Fibroblast of the aortic adventitia (primary cell): ENCODE results near the gene PIP5K1B. TPM values are rescaled to one million over a fixed set of nuclear protein-coding genes. Genes with fewer than 3 reads are reported as not detected.

ENCODE experiments used
- DNase-seq: peaks from one replicate; pipeline ENCODE4 v3.0.0-alpha.2; 2010; ENCODE audit warnings: low read depth
- H3K4me3 ChIP-seq: 2 replicates; pipeline ENCODE4 v1.5.1; 2011; ENCODE audit warnings: low read depth, mild to moderate bottlenecking, control low read depth, low read length, moderate library complexity
- CTCF ChIP-seq: IDR thresholded peaks from 2 replicates; pipeline ENCODE4 v1.5.1; 2011; ENCODE audit warnings: mild to moderate bottlenecking, low read length, control low read depth, inconsistent platforms; ENCODE audit not compliant: insufficient read depth
- total RNA-seq: library from RNA; depleted of rRNA; stranded (reverse); fragments of >200 nt; gene quantifications from 2 replicates; pipeline ENCODE4 v1.2.3, GENCODE V29; 2012; ENCODE audit warnings: low replicate concordance

Gene PIP5K1B
- total RNA-seq, 1 donor: not detected

- no peak for DNase-seq
- H3K4me3 ChIP-seq: no peak overlapping the region
- no peak for TF ChIP-seq CTCF
These were observed 165.0 kb downstream of the PIP5K1B start for GRCh38 chr9:68870086-68870485.

DNA sequence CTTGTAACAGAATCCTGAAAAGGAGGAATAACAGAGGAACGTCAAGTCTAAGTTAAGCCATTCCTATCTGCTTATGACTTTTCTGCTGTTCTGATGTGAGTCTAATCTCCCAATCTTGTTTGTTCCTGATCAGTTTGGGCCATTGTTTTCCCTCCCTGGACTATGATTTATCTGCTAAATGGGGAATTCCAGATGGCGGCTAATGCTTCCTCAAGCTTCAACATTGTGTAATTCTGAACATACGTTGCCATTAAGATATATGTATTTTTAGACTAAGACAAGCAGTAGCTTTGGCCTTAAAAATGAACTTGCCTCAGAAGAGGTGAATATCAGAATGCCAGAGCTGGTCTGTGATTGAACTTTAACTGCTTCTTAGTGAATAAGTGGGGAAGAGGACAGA, 166.2 kb downstream of the PIP5K1B start:
- no peak for TF ChIP-seq CTCF
- DNase-seq: no peak
- H3K4me3 ChIP-seq: no peak overlapping the region

- no peak overlapping the region for H3K4me3 ChIP-seq
- DNase-seq: no peak
- TF ChIP-seq CTCF: no peak
These were observed 167.0 kb downstream of the PIP5K1B start for GRCh38 chr9:68872026-68872501.

DNA sequence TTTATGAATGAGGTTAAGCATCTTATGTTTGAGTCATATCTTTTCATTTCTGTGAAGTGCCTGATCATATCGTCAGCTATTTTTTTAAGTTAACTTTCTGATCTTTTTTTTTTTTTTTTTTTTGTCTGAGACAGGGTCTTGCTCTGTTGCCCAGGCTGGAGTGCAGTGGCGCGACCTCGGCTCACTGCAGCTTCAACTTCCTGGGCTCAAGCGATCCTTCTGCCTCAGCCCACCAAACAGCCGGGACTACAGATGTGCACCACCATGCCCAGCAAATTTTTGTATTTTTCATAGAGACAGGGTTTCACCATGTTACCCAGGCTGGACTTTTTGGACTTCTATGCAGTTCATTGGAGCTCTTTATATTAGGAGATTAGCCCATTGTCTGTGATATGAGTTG, 168.1 kb downstream of the PIP5K1B start:
- H3K4me3 ChIP-seq: no peak overlapping the region
- no peak for TF ChIP-seq CTCF
- DNase-seq: no peak

GRCh38 chr9:68876273-68876672, 171.2 kb downstream of the PIP5K1B start:
- no peak overlapping the region for H3K4me3 ChIP-seq
- no peak for TF ChIP-seq CTCF
- no peak for DNase-seq

DNA sequence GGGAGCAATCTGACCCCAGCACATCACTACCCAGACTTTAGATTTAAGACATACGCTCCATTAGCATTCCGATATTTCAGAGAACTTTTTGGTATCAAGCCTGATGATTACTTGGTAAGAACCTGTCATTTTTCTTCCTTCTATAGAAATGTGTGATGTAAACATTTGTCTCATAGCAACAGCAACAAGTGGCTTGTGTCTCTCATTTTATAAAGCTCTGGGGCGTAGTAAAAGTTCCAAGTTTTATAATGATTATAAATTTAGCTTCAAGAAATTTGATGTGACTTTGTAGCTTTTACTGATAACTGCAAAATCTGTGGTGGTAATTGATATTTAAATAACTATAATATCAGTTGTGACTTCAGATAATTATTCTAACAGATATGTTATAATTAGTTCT, 171.6 kb downstream of the PIP5K1B start:
- no peak overlapping the region for H3K4me3 ChIP-seq
- no peak for TF ChIP-seq CTCF
- no peak for DNase-seq

GRCh38 chr9:68877219-68877618, 172.2 kb downstream of the PIP5K1B start:
- no peak for DNase-seq
- no peak overlapping the region for H3K4me3 ChIP-seq
- no peak for TF ChIP-seq CTCF
